Trophoblast cell (in vitro differentiated cells and primary cell): ENCODE data around the gene SNRPB.
"Not testable (repeated sequence)": the region's sequence is repeated elsewhere in the genome, so short reads cannot be mapped to it uniquely, and the experiment has no call there.

Experiments used
- DNase-seq, 2 donors: peaks; one replicate each; pipeline ENCODE4 v3.0.0-alpha.2; 2016
- H2AFZ ChIP-seq: 2 replicates; pipeline ENCODE4 v1.6.1; 2013; ENCODE audit warnings: low read length, moderate library complexity, mild to moderate bottlenecking; ENCODE audit not compliant: insufficient read depth, poor library complexity
- H2AK5ac ChIP-seq: 2 replicates; pipeline ENCODE4 v1.6.1; 2013; ENCODE audit warnings: mild to moderate bottlenecking, low read length
- H2BK120ac ChIP-seq: 2 replicates; pipeline ENCODE4 v1.6.1; 2013; ENCODE audit warnings: low read length, mild to moderate bottlenecking, moderate library complexity; ENCODE audit not compliant: insufficient read depth, poor library complexity
- H2BK12ac ChIP-seq: 2 replicates; pipeline ENCODE4 v1.6.1; 2013; ENCODE audit warnings: mild to moderate bottlenecking, low read length, moderate library complexity
- H2BK5ac ChIP-seq: 2 replicates; pipeline ENCODE4 v1.6.1; 2013; ENCODE audit warnings: low read length, low read depth, moderate library complexity, mild to moderate bottlenecking; ENCODE audit not compliant: poor library complexity
- H3K14ac ChIP-seq: 2 replicates; pipeline ENCODE4 v1.6.1; 2013; ENCODE audit warnings: mild to moderate bottlenecking, low read length
- H3K18ac ChIP-seq: 2 replicates; pipeline ENCODE4 v1.6.1; 2013; ENCODE audit warnings: mild to moderate bottlenecking, low read length
- H3K23ac ChIP-seq: 2 replicates; pipeline ENCODE4 v1.6.1; 2013; ENCODE audit warnings: low read length
- H3K27ac ChIP-seq: 2 replicates; pipeline ENCODE4 v1.5.1; 2013; ENCODE audit warnings: low read depth, mild to moderate bottlenecking, inconsistent platforms, low read length, moderate library complexity
- H3K27me3 ChIP-seq: 2 replicates; pipeline ENCODE4 v1.6.1; 2013; ENCODE audit warnings: inconsistent platforms, mild to moderate bottlenecking, low read length, moderate library complexity; ENCODE audit not compliant: insufficient read depth
- H3K36me3 ChIP-seq, 2 experiments: 1 replicate in 1 of 2; 2 replicates in 1 of 2; pipeline ENCODE4 v1.6.1; 2013; ENCODE audit warnings: low read length in 2 of 2, mild to moderate bottlenecking in 2 of 2, moderate library complexity in 1 of 2; ENCODE audit not compliant: insufficient read depth in 2 of 2, control insufficient read depth in 1 of 2
- H3K4ac ChIP-seq: 2 replicates; pipeline ENCODE4 v1.6.1; 2013; ENCODE audit warnings: low read depth, mild to moderate bottlenecking, low read length, moderate library complexity
- H3K4me1 ChIP-seq, 2 experiments: 1 replicate in 1 of 2; 2 replicates in 1 of 2; pipeline ENCODE4 v1.6.1; 2013; ENCODE audit warnings: low read length in 2 of 2, mild to moderate bottlenecking in 2 of 2, moderate library complexity in 1 of 2; ENCODE audit not compliant: insufficient read depth in 2 of 2, control insufficient read depth in 1 of 2
- H3K4me2 ChIP-seq: 2 replicates; pipeline ENCODE4 v1.6.1; 2013; ENCODE audit warnings: inconsistent platforms, mild to moderate bottlenecking, low read length, moderate library complexity
- H3K4me3 ChIP-seq: 2 replicates; pipeline ENCODE4 v1.5.1; 2013; ENCODE audit warnings: mild to moderate bottlenecking, low read depth, low read length, inconsistent platforms
- H3K79me1 ChIP-seq: one replicate; pipeline ENCODE4 v1.6.1; 2013; ENCODE audit warnings: low read length
- H3K79me2 ChIP-seq: 2 replicates; pipeline ENCODE4 v1.6.1; 2013; ENCODE audit warnings: low read length, mild to moderate bottlenecking; ENCODE audit not compliant: control insufficient read depth, insufficient read depth, poor library complexity
- H3K9ac ChIP-seq: 2 replicates; pipeline ENCODE4 v1.6.1; 2013; ENCODE audit warnings: mild to moderate bottlenecking, low read length
- H3K9me3 ChIP-seq: 2 replicates; pipeline ENCODE4 v1.6.1; 2013; ENCODE audit warnings: low read depth, mild to moderate bottlenecking, control low read depth, inconsistent platforms, low read length; ENCODE audit not compliant: insufficient read depth
- H4K12ac ChIP-seq: 2 replicates; pipeline ENCODE4 v1.6.1; 2013; ENCODE audit warnings: low read depth, mild to moderate bottlenecking, low read length, moderate library complexity
- H4K8ac ChIP-seq: 2 replicates; pipeline ENCODE4 v1.6.1; 2013; ENCODE audit warnings: low read depth, mild to moderate bottlenecking, low read length, moderate library complexity
- H4K91ac ChIP-seq: one replicate; pipeline ENCODE4 v1.6.1; 2013; ENCODE audit warnings: low read depth, mild to moderate bottlenecking, low read length, moderate library complexity
- WGBS: extraction: QIAGEN DNeasy Blood & Tissue Kit; methylation state at CpG from one replicate; pipeline ENCODE4 v1.1.7; 2013; ENCODE audit warnings: missing lambda C conversion rate; ENCODE audit not compliant: insufficient read length, insufficient coverage; ENCODE audit errors: extremely low coverage; 5-methylcytosine and 5-hydroxymethylcytosine counted together

Gene SNRPB

DNA sequence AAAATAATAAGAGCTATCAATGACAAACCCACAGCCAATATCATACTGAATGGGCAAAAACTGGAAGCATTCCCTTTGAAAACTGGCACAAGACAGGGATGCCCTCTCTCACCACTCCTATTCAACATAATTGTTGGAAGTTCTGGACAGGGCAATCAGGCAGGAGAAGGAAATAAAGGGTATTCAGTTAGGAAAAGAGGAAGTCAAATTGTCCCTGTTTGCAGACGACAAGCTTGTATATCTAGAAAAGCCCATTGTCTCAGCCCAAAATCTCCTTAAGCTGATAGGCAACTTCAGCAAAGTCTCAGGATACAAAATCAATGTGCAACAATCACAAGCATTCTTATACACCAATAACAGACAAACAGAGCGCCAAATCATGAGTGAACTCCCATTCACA, 34.2 kb upstream of the SNRPB start:
- H3K18ac ChIP-seq, DNase-seq, H2AFZ ChIP-seq, H3K14ac ChIP-seq, H3K36me3 ChIP-seq, H2BK120ac ChIP-seq, H3K4me3 ChIP-seq, H3K9ac ChIP-seq, H2BK12ac ChIP-seq, H3K79me2 ChIP-seq, H2AK5ac ChIP-seq, H4K91ac ChIP-seq, H3K23ac ChIP-seq, H3K9me3 ChIP-seq, H3K4me2 ChIP-seq, H3K27me3 ChIP-seq, H3K4ac ChIP-seq, H3K4me1 ChIP-seq, H3K79me1 ChIP-seq, H3K27ac ChIP-seq, H4K12ac ChIP-seq, H4K8ac ChIP-seq, H2BK5ac ChIP-seq: not testable (repeated sequence)
- WGBS: no CpG with 5 or more reads among the region's 2 CpGs

DNA sequence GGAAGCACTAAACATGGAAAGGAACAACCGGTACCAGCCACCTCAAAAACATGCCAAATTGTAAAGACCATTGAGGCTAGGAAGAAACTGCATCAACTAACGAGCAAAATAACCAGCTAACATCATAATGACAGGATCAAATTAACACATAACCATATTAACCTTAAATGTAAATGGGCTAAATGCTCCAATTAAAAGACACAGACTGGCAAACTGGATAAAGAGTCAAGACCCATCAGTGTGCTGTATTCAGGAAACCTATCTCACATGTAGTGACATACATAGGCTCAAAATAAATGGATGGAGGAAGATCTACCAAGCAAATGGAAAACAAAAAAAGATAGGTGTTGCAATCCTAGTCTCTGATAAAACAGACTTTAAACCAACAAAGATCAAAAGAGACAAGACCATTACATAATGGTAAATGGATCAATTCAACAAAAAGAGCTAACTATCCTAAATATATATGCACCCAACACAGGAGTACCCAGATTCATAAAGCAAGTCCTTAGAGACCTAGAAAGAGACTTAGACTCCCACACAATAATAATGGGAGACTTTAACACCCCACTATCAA, 32.3 kb upstream of the SNRPB start:
- H4K12ac ChIP-seq, H4K8ac ChIP-seq, H3K4me1 ChIP-seq, H3K9me3 ChIP-seq, H3K36me3 ChIP-seq, H3K4me3 ChIP-seq, H3K23ac ChIP-seq, H3K79me2 ChIP-seq, H2AK5ac ChIP-seq, H3K14ac ChIP-seq, H2BK12ac ChIP-seq, H2BK5ac ChIP-seq, H2AFZ ChIP-seq, H3K79me1 ChIP-seq, H3K4me2 ChIP-seq, DNase-seq, H2BK120ac ChIP-seq, H4K91ac ChIP-seq, H3K27me3 ChIP-seq, H3K4ac ChIP-seq, H3K9ac ChIP-seq, H3K27ac ChIP-seq, H3K18ac ChIP-seq: not testable (repeated sequence)
- WGBS: no CpG with 5 or more reads among the region's 2 CpGs

DNA sequence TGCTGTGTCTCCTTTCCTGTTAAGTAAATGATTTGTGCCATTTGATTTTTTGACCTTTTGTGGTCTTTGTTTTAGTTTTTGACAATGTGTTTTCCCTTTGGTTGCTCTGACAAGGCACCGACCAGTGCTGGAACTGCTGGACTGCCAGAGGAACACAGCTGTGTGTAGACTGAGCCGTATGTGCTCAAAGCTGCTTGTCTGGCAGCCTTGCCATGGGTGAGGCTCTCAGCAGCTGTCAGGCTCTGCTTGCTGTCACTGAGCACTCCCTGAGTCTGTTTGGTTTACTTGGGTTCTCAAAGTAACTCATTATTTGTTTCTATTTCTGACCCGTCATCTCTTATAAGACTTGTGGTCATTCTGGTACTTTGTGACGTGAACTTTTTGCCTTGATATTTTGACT, 15.1 kb upstream of the SNRPB start:
- no peak overlapping the region for H3K4ac ChIP-seq
- no peak overlapping the region for H3K9ac ChIP-seq
- H2BK120ac ChIP-seq: no peak overlapping the region
- H3K27me3 ChIP-seq: no peaks in the 10 kb centered on the region
- H3K36me3 ChIP-seq: peaks cover 8 to 26% of the 10 kb centered on the region in 2 experiments
- no peaks in the 10 kb centered on the region for H3K9me3 ChIP-seq
- no peaks in the 10 kb centered on the region for H3K79me1 ChIP-seq
- no CpG with 5 or more reads among the region's 4 CpGs for WGBS
- no peak overlapping the region for H2AFZ ChIP-seq
- no peak overlapping the region for H2BK12ac ChIP-seq
- H2AK5ac ChIP-seq: no peak overlapping the region
- H3K79me2 ChIP-seq: no peaks in the 10 kb centered on the region
- H3K4me1 ChIP-seq: no peaks in the 10 kb centered on the region
- no peak for DNase-seq
- H2BK5ac ChIP-seq: no peak overlapping the region
- H3K4me3 ChIP-seq: no peak overlapping the region
- no peak overlapping the region for H3K27ac ChIP-seq
- H3K23ac ChIP-seq: no peak overlapping the region
- H3K14ac ChIP-seq: no peak overlapping the region
- no peak overlapping the region for H4K8ac ChIP-seq
- H4K12ac ChIP-seq: no peak overlapping the region
- no peak overlapping the region for H3K18ac ChIP-seq
- H3K4me2 ChIP-seq: no peak overlapping the region
- H4K91ac ChIP-seq: no peak overlapping the region

DNA sequence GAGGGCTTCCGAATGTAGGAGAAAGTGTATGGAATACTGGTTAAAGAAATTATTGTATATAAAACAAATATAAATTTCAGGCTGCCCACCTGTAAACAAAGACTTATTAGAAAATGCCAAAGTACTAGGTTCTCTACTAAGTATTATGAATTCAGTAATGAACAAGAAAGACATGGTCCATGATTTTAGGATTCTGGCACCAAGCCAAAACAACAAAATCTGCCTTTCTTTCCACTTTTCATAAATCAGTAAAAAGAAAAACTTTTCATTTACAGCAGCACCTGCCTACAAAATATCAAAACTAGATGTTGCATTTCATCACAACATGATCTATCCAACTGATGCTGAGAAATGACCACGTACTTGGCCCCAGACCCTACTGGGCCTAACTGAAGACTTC, 14.5 kb upstream of the SNRPB start:
- Histone ChIP-seq H4K91ac (no peak overlapping the region), H2BK120ac (no peak overlapping the region)
- no CpG with 5 or more reads among the region's 2 CpGs for WGBS

More for the DNA sequence above, 14.5 kb upstream of the SNRPB start:
- Histone ChIP-seq H3K4me1 (no peaks in the 10 kb centered on the region), H3K9me3 (no peaks in the 10 kb centered on the region), H3K23ac (no peak overlapping the region), H3K4ac (no peak overlapping the region), H3K4me2 (no peak overlapping the region), H2BK5ac (no peak overlapping the region), H3K27ac (no peak overlapping the region), H2BK12ac (no peak overlapping the region), H3K36me3 (peaks cover 8 to 26% of the 10 kb centered on the region in 2 experiments), H3K9ac (no peak overlapping the region), H4K12ac (no peak overlapping the region), H3K27me3 (no peaks in the 10 kb centered on the region), H2AK5ac (no peak overlapping the region), H4K8ac (no peak overlapping the region), H3K18ac (no peak overlapping the region), H3K79me2 (no peaks in the 10 kb centered on the region), H2AFZ (no peak overlapping the region), H3K4me3 (no peak overlapping the region), H3K79me1 (no peaks in the 10 kb centered on the region), H3K14ac (no peak overlapping the region)
- DNase-seq: no peak
